HS-5 (cell line): ENCODE measurements around the gene ZIC1.

Experiments
- DNase-seq: peaks from one replicate; pipeline ENCODE4 v3.0.0-alpha.2; 2012; ENCODE audit warnings: low read depth

ZIC1 gene

DNA sequence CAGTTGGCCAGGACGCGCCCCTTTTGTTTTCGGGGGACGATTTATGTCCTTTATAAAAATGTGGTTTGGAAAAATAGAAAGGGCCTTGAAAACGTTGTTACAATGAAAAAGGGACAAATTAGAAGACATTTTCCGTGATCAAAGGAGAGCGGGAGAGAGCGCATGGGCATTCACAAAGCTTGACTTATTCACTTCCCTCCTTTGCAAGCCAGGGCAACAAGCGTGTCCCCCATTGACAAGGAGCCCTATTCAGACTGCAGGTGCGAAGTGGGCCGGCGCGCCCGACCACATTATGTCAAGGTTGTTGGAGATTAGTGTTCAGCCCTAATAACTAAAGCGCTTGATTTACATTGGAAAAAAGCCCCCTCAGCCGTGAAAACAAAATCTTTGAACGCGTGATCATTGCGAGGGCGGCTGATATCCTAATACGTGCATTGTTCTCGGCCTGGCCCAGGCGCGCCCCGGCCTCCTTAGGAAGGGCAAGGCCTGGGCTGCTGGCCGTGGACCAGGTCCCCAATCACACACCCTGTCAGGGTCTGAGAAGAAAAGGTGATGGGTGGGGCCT lies 28.7 kb upstream of the ZIC1 start:
- DNase-seq: no peak

DNA sequence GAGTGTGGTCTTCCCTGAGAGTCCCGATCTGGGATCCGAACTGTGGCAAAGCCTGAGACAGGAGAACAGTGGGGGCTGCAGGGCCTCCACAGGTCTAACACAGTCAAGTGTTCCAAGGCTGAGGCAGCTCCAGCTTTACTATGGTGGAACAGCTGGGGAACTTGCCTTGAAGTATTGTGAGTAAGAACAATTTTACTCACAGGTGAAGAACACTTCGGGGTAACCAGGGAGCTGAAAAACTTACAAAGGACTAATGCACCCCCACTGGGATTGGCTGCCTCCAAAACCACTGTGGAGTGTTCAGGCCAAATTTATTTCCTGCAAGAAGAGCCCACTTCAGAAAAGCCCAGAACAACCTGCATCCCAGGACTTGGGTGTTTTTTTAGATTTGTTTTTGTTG lies 28.2 kb upstream of the ZIC1 start:
- DNase-seq: no peak

GRCh38 chr3:147381596-147381995 lies 27.6 kb upstream of the ZIC1 start:
- no peak for DNase-seq

DNA sequence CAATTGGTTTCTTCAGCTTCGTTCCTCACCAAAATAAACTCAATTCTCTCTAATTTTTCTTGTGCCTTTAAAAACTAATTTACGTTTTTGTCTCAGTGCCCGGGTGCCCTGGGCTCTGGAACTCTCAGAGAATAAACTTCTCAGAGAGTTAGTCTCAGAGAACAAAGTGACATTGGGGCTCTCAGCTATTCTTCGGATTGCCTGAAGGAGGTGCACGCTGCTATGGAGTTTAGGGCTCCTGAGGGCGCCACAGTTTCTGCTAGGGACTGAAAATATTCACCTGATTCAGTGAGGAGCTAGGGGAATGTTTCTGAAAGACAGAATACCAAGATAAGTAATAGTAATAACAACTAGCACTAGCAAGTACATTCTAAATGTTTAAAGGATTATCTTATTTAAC lies 25.5 kb upstream of the ZIC1 start:
- DNase-seq: no peak

DNA sequence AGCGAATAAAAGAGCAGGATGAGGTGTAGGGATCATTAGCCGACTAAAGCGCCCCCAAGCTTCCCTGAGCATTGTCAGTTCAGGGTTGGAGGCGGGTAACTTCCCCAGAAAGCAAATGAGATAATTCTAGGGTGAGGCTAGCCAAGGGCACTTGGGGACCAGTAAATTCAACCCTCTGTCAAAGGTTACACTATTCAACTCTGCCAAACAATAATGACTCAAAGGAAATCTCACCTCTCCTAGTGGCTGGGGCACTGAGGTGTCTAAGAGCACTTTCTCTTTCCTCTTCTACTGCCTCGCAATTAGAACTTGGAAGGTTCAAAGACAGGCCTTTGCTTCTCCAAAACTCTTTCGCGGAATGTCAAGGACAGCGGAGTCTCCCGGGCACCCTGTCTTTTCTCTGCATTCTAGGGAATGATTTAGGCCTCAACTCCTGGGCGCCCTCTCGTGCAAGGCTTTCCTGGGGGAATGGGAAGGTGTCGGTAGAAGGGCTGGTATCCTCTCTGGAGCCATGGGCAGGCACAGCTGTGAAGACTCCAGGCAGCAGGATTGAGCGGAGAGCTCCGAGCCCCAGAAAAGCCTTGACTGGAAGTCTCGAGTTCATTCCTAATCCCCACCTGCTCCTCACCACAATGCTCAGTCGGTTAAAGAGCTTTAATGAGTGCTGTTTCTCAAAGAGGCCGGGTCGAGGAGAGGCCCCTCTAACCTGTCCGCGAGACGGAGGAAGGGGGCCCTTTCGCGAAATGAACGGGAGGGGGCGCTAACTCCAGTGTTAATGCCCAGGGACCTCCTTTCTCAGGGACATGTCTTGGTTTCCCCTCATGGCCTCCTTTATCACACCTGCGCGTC lies 24.7 kb upstream of the ZIC1 start:
- DNase-seq: no peak

GRCh38 chr3:147385059-147386012 lies 23.8 kb upstream of the ZIC1 start:
- no peak for DNase-seq

DNA sequence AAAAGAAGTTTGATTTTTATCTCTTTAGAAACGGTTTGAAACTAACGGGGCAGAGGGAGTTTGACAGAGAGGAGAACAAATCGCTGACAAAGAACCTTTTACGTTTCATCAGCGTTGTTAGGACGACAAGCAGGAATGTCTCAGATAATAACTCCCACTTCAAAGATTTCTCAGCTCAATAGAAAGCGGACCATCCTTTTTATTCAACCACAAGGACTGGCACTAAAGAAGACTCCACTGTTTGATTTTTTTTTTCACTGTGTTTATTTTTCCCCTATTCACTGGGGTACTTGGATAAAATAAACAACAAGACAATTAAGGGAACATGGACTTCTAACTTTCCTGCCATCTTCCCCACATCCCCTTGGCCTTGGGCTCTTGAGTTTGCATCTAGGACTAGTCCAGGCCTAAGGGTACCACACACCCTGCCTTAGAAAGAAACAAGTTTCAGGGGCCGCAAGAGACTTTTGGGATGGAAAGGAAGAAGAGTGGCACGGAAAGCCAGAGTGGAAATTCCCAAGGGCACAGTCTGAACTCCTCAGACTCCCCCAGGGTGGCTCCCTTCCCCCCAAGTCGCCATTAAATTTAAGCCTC lies 21.8 kb upstream of the ZIC1 start:
- no peak for DNase-seq

- DNase-seq: no peak
Measured at GRCh38 chr3:147387885-147388699, 21.1 kb upstream of the ZIC1 start.

- DNase-seq: no peak
Measured at GRCh38 chr3:147388700-147389580, 20.2 kb upstream of the ZIC1 start.

DNA sequence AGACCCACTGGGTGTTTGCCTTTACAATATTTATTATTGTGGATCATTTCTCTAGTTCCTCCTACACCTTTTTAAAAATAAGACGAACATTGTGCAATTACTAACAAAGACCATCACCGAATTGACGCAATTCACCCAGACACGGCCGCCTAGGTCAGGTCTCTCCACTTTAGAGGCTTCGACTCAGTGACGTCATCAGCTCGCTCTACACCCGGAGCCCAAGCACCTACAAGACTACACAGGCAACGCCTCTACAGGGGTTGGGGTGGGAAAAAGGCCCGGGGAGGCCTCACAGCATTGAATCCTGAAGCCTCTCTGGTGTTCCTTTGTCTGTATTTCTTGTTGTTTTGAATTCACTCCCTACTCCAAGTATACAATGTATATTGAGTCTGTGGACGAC lies 19.4 kb upstream of the ZIC1 start:
- DNase-seq: no peak

DNA sequence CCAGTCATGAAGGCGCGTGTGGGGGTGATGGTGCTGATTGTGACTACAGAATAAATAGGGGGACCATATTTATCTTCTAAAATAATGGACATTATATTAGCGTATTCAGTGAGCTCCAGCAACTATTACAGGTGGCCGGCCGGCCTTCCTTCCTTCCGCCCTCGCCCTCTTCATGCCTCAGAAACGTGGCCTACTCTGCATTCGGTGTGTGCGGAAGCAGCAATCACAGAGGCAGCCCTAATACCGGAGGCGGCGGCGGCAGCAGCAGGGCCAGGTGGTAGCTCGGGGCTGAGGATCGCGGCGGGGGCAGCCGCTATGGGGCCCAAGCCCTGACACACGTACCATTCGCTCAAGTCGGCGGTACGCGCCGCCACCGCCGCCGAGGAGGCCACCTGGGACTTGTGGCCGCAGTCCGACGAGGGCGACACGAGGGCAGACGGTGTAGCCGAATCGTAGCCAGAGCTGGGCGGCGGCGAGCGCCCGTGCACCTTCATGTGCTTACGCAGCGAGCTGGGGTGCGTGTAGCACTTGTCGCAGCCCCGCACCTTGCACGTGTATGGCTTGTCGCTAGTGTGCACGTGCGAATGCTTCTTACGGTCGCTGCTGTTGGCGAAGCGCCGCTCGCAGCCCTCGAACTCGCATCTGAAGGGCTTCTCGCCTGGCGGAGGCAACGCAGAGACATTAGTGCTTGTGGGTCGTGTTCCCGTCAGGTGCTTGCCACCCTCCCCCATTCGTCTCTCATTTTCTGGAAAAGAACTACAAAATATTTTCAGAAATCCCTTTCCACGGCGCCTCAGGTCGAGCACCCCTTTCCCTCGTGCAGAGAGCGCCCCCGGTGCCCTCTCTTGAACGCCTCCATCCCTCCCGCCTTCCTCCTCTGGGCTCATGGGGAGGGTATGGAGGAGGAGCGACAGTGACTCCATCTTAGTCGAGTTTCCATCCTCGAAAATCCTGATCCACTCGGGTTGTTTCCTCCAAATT lies 18.3 kb upstream of the ZIC1 start:
- no peak for DNase-seq

DNA sequence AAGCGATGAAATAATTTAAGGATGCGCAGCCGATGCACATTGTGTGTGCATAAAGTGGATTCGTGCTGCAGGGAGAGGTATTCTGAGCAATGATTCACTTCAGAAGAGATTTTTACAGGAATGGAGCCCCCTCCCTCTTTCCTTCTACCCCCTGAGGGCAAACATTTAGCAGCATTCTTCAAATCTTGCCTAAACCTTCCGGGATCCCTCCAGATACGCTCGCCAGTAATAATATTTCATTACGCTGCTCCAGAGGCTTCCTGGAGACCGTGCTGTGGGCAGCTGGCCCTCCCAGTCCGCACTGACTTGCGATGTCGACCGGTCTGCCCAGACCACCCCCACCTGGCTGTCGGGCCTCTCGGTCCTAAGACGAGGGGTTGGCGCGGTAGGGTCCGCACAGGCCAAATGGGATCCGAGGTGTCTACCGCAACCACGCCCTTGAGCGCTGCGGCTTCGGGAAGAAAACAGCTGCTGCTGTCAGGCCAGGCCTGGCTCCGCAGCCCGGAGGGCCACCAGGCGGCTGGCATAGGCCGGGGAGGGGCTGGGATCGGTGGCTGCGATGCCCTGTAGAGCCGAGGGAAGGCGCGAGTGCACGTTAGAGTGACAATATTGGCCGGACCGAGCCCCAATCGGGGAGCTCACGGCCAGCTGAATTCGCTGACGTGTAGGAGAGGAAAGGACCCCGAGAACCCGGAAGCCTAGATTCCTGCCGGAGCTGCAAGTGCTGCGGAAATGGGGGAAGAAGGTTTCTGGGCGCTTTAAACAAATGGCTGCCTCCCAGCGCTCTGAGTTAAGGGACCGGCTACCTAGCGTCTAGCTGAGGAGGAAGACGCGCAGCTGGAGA lies 17.2 kb upstream of the ZIC1 start:
- DNase-seq: no peak

GRCh38 chr3:147392625-147392946 lies 16.6 kb upstream of the ZIC1 start:
- DNase-seq: no peak

DNA sequence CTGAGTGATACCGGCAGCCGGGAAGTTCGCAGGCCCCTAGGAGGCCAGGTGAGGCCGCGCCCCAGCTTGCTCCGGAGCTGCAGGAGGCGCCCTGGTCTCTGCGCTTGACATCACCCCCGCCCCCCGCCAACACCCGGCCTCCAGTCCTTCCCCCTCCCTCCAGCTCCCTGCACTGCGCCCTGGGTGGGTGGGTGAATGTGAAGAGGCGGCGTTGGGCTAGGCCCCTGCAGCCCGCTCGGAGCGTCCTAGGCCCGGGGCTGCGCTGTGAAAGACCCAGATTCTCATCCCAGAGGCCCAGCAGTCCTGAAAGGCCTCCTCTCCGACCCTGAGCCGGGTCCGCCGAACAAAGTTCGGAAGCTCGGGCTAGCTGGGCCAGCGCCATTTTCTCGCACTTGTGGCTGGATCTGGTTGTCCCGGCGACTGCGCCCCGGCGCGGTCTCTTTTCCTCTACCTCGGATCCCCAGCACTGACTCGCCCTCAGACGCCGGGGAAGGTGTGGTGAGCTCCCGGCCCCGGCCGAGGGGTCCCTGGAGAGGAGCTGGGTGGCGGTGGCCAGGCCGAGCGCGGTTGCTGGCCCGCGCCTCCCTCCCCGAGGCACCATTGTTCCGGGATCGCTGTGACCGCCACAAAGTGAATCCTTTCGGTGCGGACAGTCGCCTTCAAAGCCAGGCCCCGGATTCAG lies 15.8 kb upstream of the ZIC1 start:
- no peak for DNase-seq

DNA sequence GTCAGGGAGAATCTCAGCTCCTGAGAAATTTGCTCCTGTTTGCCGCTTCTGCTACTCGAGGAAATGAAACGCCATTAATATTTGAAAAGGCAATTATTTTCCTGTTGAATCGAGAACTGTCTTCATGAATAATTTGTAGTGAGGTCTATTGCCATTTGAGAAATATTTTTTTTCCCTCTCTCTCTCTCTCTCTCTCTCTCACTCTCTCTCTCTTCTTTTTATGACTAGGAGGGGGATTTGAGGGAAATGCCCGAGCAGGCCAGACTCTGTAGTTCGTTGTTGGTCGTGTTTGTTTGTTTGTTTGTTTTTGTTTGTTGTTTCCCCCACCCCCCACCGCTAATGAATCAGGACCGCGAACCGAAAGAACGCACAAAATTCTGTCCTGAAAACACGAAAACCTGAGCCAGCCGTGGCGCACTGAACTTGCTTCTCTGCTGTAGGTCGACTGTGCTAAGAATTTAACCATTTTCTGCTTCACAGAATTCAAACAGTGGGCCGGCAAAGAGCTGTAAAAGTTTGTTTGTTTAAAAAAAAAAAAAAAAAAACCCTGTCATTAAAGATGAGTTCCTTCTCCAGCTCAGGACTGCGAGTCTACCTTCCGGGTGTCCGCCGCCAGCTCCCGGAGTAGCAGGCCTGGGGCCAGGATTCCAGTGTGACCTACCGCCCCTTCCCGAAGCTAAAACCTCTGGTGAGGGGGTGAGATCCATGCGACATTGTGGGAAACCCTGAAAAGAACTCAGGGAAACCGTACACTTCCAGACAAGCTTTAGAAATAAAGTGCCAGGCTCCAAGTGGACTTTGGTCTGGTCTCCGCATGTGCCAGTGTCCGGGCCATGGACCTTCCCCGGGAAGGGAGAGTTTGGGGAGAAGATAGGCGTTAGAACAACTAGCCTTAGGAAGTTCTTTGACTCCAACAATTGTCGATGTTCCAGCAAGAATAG lies 15.0 kb upstream of the ZIC1 start:
- DNase-seq: no peak

DNA sequence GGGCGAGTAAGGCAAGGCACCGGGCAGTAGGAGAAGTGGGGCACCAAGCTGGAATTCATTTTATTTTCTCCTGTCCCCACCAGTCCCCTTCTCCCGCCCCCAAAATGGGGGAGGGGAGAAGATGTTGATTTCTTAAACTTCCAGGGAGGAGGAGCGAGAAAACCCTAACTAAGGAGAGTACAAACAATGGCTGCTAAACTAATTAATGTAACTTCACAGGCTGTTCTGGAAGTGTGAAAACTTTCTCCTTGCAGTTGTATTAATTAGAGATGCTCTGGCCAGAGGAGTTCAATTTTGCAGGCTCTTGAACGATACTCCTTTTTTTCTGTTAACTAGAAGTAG lies 14.3 kb upstream of the ZIC1 start:
- DNase-seq: no peak
